ENCODE results near the gene GFY.

DNA sequence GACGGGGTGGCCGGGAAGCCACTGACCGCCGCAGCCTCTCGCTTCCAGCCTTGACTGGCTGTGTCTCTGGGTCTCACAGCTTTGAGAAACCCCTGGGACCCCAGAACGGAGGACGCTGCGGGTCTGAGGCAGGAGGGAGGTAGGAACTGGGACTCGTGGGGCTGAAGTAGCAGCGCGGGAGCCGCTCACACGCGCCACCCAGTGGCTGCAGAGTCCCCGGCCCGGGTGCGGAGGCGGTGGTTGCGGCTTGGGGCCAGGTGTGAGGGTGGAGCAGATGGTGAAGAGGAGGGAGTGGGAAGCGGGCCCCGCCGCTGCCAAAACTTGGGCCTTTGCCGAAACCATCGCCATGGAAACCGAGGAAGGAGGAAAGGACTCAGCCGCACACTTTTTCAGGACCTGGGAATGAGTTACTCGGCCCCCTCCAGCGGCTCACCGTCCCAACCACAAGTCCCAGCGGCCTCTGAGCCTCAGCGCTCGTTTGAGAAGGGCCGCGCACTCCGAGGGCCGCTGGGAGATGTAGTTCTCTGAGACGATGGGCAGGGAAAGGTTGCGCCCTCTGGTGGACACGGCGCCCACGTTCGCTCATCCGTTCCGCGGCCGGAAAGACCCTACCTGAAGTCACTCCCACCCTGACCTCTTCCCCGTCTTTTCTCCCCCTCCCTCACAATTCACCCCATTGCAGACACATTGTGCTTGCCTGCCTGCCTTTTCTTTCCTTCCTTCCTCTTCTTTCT lies 18.3 kb downstream of the GFY start:
- TF ChIP-seq, protein P1, sequence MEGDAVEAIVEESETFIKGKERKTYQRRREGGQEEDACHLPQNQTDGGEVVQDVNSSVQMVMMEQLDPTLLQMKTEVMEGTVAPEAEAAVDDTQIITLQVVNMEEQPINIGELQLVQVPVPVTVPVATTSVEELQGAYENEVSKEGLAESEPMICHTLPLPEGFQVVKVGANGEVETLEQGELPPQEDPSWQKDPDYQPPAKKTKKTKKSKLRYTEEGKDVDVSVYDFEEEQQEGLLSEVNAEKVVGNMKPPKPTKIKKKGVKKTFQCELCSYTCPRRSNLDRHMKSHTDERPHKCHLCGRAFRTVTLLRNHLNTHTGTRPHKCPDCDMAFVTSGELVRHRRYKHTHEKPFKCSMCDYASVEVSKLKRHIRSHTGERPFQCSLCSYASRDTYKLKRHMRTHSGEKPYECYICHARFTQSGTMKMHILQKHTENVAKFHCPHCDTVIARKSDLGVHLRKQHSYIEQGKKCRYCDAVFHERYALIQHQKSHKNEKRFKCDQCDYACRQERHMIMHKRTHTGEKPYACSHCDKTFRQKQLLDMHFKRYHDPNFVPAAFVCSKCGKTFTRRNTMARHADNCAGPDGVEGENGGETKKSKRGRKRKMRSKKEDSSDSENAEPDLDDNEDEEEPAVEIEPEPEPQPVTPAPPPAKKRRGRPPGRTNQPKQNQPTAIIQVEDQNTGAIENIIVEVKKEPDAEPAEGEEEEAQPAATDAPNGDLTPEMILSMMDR (IDR thresholded peaks at IDR 0.05): peak; percentile 73 to 98 (median 94)
- no peak for TF ChIP-seq POLR2A (IDR thresholded peaks at IDR 0.05)

Measured in tibial nerve (tissue), 3 donors.